ENCODE data around the gene FRMD4B.

The FRMD4B gene

GRCh38 chr3:69203631-69204314 is 182.1 kb downstream of the FRMD4B start:
- no peak overlapping the region for H3K4me3 ChIP-seq (ENCODE audit: control insufficient read depth, low read depth, low read length)
- no peak for DNase-seq (ENCODE audit: low read depth)
- TF ChIP-seq, protein P1, sequence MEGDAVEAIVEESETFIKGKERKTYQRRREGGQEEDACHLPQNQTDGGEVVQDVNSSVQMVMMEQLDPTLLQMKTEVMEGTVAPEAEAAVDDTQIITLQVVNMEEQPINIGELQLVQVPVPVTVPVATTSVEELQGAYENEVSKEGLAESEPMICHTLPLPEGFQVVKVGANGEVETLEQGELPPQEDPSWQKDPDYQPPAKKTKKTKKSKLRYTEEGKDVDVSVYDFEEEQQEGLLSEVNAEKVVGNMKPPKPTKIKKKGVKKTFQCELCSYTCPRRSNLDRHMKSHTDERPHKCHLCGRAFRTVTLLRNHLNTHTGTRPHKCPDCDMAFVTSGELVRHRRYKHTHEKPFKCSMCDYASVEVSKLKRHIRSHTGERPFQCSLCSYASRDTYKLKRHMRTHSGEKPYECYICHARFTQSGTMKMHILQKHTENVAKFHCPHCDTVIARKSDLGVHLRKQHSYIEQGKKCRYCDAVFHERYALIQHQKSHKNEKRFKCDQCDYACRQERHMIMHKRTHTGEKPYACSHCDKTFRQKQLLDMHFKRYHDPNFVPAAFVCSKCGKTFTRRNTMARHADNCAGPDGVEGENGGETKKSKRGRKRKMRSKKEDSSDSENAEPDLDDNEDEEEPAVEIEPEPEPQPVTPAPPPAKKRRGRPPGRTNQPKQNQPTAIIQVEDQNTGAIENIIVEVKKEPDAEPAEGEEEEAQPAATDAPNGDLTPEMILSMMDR (IDR thresholded peaks at IDR 0.05; ENCODE audit: control insufficient read depth, insufficient read depth, low read depth, low read length, missing control alignments): no peak

GRCh38 chr3:69201658-69202057 is 184.2 kb downstream of the FRMD4B start:
- no peak for DNase-seq (ENCODE audit: low read depth)
- H3K4me3 ChIP-seq (ENCODE audit: control insufficient read depth, low read depth, low read length): no peak overlapping the region
- TF ChIP-seq, protein P1 (IDR thresholded peaks at IDR 0.05; ENCODE audit: control insufficient read depth, insufficient read depth, low read depth, low read length, missing control alignments): no peak

DNA sequence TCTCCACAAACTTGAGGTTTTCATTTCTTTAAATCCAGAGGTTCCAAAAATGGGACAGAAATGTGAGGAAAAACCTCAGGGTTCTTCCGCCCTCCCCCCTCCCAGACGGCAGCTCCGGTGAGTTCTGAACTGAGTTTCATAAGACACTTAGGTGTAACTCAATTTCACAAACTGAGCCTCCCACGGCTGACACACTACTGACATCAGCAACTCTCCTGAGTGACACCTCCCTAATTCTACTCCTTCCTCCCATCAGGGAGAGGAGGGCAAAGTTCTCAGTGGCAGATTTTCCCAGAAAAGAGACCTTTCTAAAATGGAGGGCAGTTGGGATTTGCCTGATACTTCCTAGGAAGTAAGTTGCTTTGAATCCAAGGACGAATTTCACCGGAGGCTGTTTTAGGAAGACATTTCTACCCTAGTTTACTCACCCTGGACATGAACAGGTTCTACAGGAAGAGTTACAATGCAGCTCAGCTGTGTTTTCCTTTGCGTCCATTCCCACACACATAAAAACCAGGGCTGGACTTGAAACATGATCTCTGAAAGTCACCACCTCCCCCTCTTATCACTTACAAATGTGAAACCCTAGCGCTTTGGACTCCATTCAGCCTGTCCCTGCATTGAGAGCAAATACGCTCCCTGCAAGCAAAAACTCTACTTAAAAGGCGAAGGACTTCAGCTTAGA is 185.4 kb downstream of the FRMD4B start:
- TF ChIP-seq, protein P1 (IDR thresholded peaks at IDR 0.05; ENCODE audit: control insufficient read depth, insufficient read depth, low read depth, low read length, missing control alignments): no peak
- DNase-seq (ENCODE audit: low read depth): no peak
- H3K4me3 ChIP-seq (ENCODE audit: control insufficient read depth, low read depth, low read length): no peak overlapping the region

- TF ChIP-seq, protein P1 (IDR thresholded peaks at IDR 0.05; ENCODE audit: control insufficient read depth, insufficient read depth, low read depth, low read length, missing control alignments): no peak
- DNase-seq (ENCODE audit: low read depth): no peak
- no peak overlapping the region for H3K4me3 ChIP-seq (ENCODE audit: control insufficient read depth, low read depth, low read length)
Observed at GRCh38 chr3:69199942-69200341, 185.9 kb downstream of the FRMD4B start.

DNA sequence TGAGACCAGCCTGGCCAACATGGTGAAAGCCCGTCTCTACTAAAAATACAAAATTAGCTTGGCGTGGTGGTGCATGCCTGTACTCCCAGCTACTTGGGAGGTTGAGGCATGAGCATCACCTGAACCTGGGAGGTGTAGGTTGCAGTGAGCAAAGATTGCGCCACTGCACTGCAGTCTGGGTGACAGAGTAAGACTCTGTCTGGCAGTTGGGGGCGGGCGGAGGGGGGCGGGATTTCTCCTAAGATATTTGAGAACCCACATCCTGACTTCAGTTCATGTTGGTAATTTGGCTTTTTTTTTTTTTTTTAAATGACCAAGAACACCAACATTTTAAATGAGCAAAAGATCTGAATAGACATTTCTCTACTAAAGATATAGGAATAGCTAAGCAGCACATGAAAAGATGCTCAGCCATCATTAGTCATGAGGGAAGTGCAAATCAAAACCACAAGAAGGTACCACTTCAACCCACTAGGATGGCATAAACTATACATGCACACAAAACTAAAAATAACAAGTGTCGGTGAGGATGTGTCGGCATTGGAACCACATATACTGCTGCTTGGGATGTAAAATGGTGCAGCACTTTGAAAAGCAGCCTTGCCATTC is 187.9 kb downstream of the FRMD4B start:
- DNase-seq (ENCODE audit: low read depth): no peak
- no peak overlapping the region for H3K4me3 ChIP-seq (ENCODE audit: control insufficient read depth, low read depth, low read length)
- TF ChIP-seq, protein P1 (IDR thresholded peaks at IDR 0.05; ENCODE audit: control insufficient read depth, insufficient read depth, low read depth, low read length, missing control alignments): no peak

DNA sequence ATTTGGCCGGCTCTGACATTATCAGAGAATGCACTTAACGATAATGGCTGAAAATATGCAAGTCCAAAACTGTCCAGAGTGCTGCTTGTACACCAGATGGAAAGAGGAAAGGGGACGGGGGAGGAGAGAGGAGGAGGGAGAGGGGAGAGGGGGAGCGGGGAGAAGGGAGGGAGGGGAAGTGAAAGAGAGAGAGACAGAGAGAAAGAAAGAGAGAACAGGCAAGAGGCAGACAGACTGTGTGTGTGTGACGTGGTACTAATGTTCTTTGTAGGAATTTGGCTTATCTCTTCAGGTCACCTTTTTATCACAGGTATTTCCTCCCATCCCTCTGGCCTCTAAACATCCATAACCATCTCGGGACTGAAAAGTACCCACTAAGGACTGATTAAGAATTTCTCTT is 188.4 kb downstream of the FRMD4B start:
- DNase-seq (ENCODE audit: low read depth): no peak
- TF ChIP-seq, protein P1 (IDR thresholded peaks at IDR 0.05; ENCODE audit: control insufficient read depth, insufficient read depth, low read depth, low read length, missing control alignments): no peak
- no peak overlapping the region for H3K4me3 ChIP-seq (ENCODE audit: control insufficient read depth, low read depth, low read length)
